BJ (cell line): ENCODE measurements around the gene RIN1. TPM values are rescaled to one million over a fixed set of nuclear protein-coding genes. Genes with fewer than 3 reads are reported as not detected.
A peak's percentile ranks its signal among the peaks of the same experiment; 100 is the strongest.

Experiments used
- CTCF ChIA-PET: fragments of 350-600 bp; formaldehyde crosslinking; extraction: SDS; loops from one replicate; lab custom pipeline; 2021; ENCODE audit warnings: antibody characterized with exemption, inconsistent platforms; lab: Yijun Ruan, JAX
- POLR2A ChIA-PET: fragments of 300-600 bp; sonication (Branson Sonifier 250); formaldehyde crosslinking; extraction: SDS; loops from one replicate; lab custom pipeline; 2021; ENCODE audit warnings: antibody characterized with exemption; lab: Charles Lee
- DNase-seq: peaks from one replicate; pipeline ENCODE4 v3.0.0-alpha.2; 2011; ENCODE audit warnings: low read depth
- H3K27me3 ChIP-seq: 2 replicates; pipeline ENCODE4 v1.6.0; 2011; ENCODE audit warnings: low read length; ENCODE audit not compliant: control insufficient read depth, insufficient read depth
- H3K36me3 ChIP-seq: 2 replicates; pipeline ENCODE4 v1.5.1; 2011; ENCODE audit warnings: low read length; ENCODE audit not compliant: control insufficient read depth, insufficient read depth
- H3K4me3 ChIP-seq: 2 replicates; pipeline ENCODE4 v1.5.1; 2011; ENCODE audit warnings: low read depth, mild to moderate bottlenecking, control low read depth, low read length
- polyA plus RNA-seq: library from polyadenylated mRNA; depleted of rRNA; stranded (reverse); fragments of >200 nt; gene quantifications from 2 replicates; pipeline ENCODE4 v1.2.3, GENCODE V29; 2011
- TF ChIP-seq, protein P1 (sequence below): IDR thresholded peaks from 2 replicates; pipeline ENCODE4 v1.5.1; 2011; ENCODE audit warnings: low read depth, mild to moderate bottlenecking, control low read depth, inconsistent platforms, low read length, moderate library complexity; ENCODE audit not compliant: insufficient read depth

The RIN1 gene
- polyA plus RNA-seq, 1 experiment: 9.2 TPM

DNA sequence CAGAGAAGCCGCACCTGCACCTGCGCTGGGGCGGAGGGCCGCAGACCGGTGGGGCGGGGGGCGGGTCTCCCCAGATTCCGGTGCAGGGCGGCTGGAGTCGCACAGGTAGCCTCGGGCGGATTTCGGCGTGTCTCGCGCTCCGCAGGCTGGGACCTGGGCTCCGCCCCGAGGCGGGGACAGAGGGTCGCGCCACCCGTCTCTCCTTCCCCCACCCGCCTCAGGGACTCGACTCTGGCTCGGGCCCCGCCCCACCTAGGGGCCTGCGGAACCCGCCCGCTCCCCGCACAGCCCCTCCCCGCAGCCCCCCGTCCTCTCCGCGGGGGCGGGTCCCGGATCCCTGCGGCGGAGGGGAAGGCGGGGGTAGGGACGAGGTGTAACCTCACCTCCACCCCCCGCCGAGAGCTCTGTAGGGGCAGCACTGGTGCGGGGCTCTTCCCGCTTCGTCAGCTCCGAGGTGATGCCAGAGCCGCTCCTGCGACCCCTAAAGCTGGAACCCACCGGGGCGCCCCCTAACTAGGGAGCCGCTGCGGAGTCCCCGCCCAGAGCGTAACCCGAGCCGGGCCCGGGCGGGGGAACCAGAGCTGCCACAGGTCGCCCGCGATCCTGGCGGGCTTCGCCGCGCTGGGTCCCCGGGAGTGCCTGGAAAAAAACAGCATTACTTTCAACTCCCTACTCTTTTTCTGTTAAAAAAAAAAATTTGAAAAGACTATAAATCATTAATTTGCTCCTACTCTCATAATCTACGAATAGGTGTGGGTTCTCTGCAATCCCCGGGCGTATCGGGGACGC lies 35.6 kb upstream of the RIN1 start, which contains the start of gene SLC29A2:
Gene SLC29A2, minus strand, starts transcription at position 134 of the 789 bp plus-strand sequence. CDS start 169 bp downstream, outside the sequence.
- CTCF ChIA-PET: interaction anchor here (0.7 to 5.1 kb wide), 6 partner anchors 8 to 60 kb away, joined by 3 to 35 read pairs (median 4); no protein-coding TSS in a partner anchor
- POLR2A ChIA-PET: no interaction called here
- peak within 1 kb of the TSS; percentile 58 for H3K4me3 ChIP-seq
- peaks cover 7% of the 10 kb centered on the region; the same call in 1 of the 2 replicates for H3K27me3 ChIP-seq
- no peak for DNase-seq
- TF ChIP-seq, protein P1, sequence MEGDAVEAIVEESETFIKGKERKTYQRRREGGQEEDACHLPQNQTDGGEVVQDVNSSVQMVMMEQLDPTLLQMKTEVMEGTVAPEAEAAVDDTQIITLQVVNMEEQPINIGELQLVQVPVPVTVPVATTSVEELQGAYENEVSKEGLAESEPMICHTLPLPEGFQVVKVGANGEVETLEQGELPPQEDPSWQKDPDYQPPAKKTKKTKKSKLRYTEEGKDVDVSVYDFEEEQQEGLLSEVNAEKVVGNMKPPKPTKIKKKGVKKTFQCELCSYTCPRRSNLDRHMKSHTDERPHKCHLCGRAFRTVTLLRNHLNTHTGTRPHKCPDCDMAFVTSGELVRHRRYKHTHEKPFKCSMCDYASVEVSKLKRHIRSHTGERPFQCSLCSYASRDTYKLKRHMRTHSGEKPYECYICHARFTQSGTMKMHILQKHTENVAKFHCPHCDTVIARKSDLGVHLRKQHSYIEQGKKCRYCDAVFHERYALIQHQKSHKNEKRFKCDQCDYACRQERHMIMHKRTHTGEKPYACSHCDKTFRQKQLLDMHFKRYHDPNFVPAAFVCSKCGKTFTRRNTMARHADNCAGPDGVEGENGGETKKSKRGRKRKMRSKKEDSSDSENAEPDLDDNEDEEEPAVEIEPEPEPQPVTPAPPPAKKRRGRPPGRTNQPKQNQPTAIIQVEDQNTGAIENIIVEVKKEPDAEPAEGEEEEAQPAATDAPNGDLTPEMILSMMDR: no peak
- no peaks in the 10 kb centered on the region for H3K36me3 ChIP-seq

DNA sequence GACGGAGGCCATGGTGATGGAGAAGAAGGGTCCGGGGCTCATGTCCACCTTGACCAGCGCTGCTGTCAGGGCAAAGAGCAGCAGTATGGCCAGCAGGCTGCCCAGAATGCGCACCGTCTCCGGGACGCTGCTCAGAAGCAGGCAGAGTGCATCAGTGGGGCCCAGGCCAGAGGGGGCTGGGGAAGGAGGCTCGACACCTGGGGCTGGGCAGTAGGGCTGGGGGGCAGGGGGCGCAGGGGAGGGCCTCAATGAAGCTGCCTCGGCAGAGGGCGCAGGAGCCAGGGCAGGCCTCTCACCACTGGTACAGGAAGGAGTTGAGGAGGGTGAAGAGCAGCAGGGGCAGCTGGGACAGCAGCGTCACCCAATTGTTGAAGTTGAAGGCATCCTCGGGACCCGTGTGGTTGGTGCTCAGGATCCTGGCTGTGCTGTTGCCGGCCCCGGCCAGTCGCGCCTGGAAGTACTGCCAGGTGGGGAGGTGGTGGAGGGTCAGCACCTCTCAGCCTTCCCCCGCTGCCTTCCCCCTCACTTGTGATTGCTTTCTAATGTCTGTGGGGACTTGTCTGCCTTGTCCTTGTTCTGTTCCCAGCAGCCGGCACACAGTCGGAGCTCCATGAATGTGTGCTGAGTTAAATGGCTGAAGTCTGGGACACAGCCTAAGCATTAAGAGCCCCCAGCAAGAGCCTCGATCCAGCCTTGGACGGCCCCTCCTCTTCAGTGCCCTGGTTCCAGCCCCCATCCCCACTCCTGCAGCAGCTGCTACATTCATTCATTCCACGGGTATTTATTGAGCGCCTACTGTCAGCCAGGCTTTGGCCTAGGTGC lies 33.0 kb upstream of the RIN1 start:
- TF ChIP-seq, protein P1: no peak
- H3K27me3 ChIP-seq: peaks cover 7% of the 10 kb centered on the region; the same call in 1 of the 2 replicates
- ChIA-PET CTCF (interaction anchor here (1.0 to 1.4 kb wide), 3 partner anchors 11 to 86 kb away, joined by 3 to 4 read pairs (median 3); no protein-coding TSS in a partner anchor), POLR2A (no interaction called here)
- DNase-seq: no peak
- H3K4me3 ChIP-seq: no peak overlapping the region
- no peaks in the 10 kb centered on the region for H3K36me3 ChIP-seq

DNA sequence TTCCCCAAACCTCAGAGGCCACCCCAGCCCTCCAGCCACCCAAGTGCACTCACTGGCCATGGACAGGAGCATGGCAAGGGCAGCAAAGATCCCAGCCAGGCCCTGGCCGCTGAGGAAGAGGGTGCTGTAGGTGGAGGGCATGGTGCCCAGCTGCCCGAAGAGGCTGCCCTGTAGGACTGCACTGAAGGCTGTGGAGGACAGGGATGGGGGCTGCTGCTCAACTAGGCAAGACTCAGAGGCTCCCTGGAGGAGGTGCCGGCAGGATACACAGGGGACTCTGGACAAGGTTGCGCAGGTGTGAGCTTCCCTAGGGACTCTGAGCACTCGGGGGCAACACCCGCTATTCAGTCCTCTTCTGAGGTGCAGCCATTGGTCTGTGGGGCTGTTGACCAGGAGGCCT lies 32.2 kb upstream of the RIN1 start:
- no peak for DNase-seq
- H3K4me3 ChIP-seq: no peak overlapping the region
- peaks cover 5% of the 10 kb centered on the region; the same call in 1 of the 2 replicates for H3K27me3 ChIP-seq
- ChIA-PET POLR2A (no interaction called here), CTCF (interaction anchor here (1.4 kb wide), 1 partner anchor 20 kb away, joined by 3 read pairs; no protein-coding TSS in a partner anchor)
- TF ChIP-seq, protein P1: no peak
- no peaks in the 10 kb centered on the region for H3K36me3 ChIP-seq

DNA sequence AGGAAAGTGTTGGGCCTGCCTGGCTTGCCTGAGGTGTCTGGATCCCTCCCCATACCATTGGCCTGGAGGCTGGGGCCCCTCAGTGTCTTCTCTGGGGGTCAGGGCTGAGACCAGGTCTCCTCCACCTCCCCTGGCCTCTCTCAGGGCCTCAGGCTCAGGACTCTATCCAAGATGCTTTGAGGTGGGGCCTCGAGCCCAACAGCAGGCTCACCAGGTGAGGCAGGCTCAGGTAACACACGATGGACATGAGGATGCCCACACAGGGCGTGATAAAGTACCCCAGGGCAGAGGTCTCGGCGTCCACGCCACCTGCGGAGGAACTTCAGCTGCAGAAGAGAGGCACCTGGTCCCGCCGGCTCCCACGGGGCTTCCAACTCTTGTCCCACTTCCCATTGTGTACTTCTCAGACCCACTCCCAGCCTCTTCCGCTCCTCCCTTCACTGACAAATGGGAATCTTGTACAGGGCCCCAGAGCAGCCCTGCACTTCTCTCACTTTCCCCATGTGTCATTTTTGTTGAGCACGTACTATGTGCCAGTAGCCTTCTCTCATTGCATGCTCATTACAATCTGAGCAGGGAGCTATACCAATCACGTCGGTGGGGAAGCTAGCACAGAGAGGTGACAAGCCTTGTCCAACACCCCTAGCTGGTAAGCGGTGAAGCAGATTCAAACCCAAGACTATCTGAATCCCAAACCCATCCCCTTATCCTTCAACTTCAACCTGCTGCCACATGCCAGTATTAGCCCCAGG lies 31.5 kb upstream of the RIN1 start:
- no peaks in the 10 kb centered on the region for H3K36me3 ChIP-seq
- H3K4me3 ChIP-seq: no peak overlapping the region
- DNase-seq: no peak
- ChIA-PET CTCF (interaction anchor here (0.9 to 2.6 kb wide), 5 partner anchors 19 to 56 kb away, joined by 3 to 11 read pairs (median 8); no protein-coding TSS in a partner anchor), POLR2A (no interaction called here)
- peaks cover 2% of the 10 kb centered on the region; the same call in 1 of the 2 replicates for H3K27me3 ChIP-seq
- TF ChIP-seq, protein P1: no peak
